IMR-90 (cell line): Measurements from ENCODE around the gene ERVFRD-1. TPM values are rescaled to one million over a fixed set of nuclear protein-coding genes. Genes with fewer than 3 reads are reported as not detected.

Experiments
- ATAC-seq: fragments of 200-7000 bp; cut with Tn5 transposase; 2 replicates; pipeline ENCODE4 v1.9.1; 2020; ENCODE audit warnings: low read depth, mild to moderate bottlenecking, moderate library complexity
- BruUV-seq: library from RNA; stranded (reverse); fragments of 400-500 nt; replicated peaks from 2 replicates; lab custom pipeline; 2021; lab: Mats Ljungman, UMichigan
- CTCF ChIA-PET: fragments of 300-600 bp; formaldehyde crosslinking; extraction: SDS; loops from one replicate; lab custom pipeline; 2021; ENCODE audit warnings: antibody characterized with exemption; lab: Yijun Ruan, JAX
- POLR2A ChIA-PET: fragments of 300-600 bp; sonication (Branson Sonifier 250); formaldehyde crosslinking; loops from one replicate; lab custom pipeline; 2022; ENCODE audit warnings: antibody characterized with exemption; ENCODE audit not compliant: unreplicated experiment; lab: Charles Lee
- DNase-seq: peaks from one replicate; pipeline ENCODE4 v3.0.0; 2013
- H2AFZ ChIP-seq: replicated peaks from 2 replicates; pipeline ENCODE3; 2013; ENCODE audit warnings: low read length, mild to moderate bottlenecking; ENCODE audit not compliant: poor library complexity
- H2AK5ac ChIP-seq: 2 replicates; pipeline ENCODE4 v1.6.1; 2013; ENCODE audit warnings: low read depth, low read length, inconsistent platforms
- H2AK9ac ChIP-seq: replicated peaks from 2 replicates; pipeline ENCODE3; 2013; ENCODE audit warnings: mild to moderate bottlenecking, low read depth, low read length, moderate library complexity; ENCODE audit not compliant: poor library complexity
- H2BK120ac ChIP-seq: 2 replicates; pipeline ENCODE4 v1.6.1; 2013; ENCODE audit warnings: low read depth, low read length, inconsistent platforms
- H2BK15ac ChIP-seq: 3 replicates; pipeline ENCODE4 v1.6.1; 2013; ENCODE audit warnings: low read depth, low read length, inconsistent platforms
- H2BK20ac ChIP-seq: 2 replicates; pipeline ENCODE4 v1.6.1; 2013; ENCODE audit warnings: low read depth, mild to moderate bottlenecking, inconsistent platforms, low read length, moderate library complexity
- H2BK5ac ChIP-seq: 2 replicates; pipeline ENCODE4 v1.6.1; 2013; ENCODE audit warnings: mild to moderate bottlenecking, low read depth, low read length, inconsistent platforms; ENCODE audit not compliant: poor library complexity, severe bottlenecking
- H3K14ac ChIP-seq: replicated peaks from 2 replicates; pipeline ENCODE4 v1.6.1; 2013; ENCODE audit warnings: low read depth, low read length, inconsistent platforms
- H3K18ac ChIP-seq: 2 replicates; pipeline ENCODE4 v1.6.1; 2013; ENCODE audit warnings: low read depth, low read length, control low read depth
- H3K23ac ChIP-seq: 2 replicates; pipeline ENCODE4 v1.6.1; 2013; ENCODE audit warnings: low read depth, low read length, inconsistent platforms
- H3K27ac ChIP-seq: 2 replicates; pipeline ENCODE4 v1.5.1; 2013; ENCODE audit warnings: mild to moderate bottlenecking, control low read depth, low read length; ENCODE audit not compliant: insufficient read depth
- H3K27me3 ChIP-seq: 2 replicates; pipeline ENCODE4 v1.6.1; 2013; ENCODE audit warnings: low read length; ENCODE audit not compliant: control insufficient read depth, insufficient read depth
- H3K36me3 ChIP-seq: 2 replicates; pipeline ENCODE4 v1.6.1; 2013; ENCODE audit warnings: low read length, mixed read lengths; ENCODE audit not compliant: control insufficient read depth, insufficient read depth
- H3K4ac ChIP-seq: 2 replicates; pipeline ENCODE4 v1.6.1; 2013; ENCODE audit warnings: low read depth, low read length, inconsistent platforms
- H3K4me1 ChIP-seq: 2 replicates; pipeline ENCODE4 v1.6.1; 2013; ENCODE audit warnings: low read length, mixed read lengths; ENCODE audit not compliant: control insufficient read depth, insufficient read depth
- H3K4me2 ChIP-seq: 2 replicates; pipeline ENCODE4 v1.6.1; 2013; ENCODE audit warnings: low read depth, mild to moderate bottlenecking, control low read depth, low read length, moderate library complexity
- H3K4me3 ChIP-seq: 2 replicates; pipeline ENCODE4 v1.5.1; 2013; ENCODE audit warnings: low read depth, mild to moderate bottlenecking, control low read depth, low read length, moderate library complexity; ENCODE audit not compliant: insufficient read depth
- H3K56ac ChIP-seq: 2 replicates; pipeline ENCODE4 v1.6.1; 2013; ENCODE audit warnings: low read length, inconsistent platforms; ENCODE audit not compliant: insufficient read depth; ENCODE audit errors: extremely low read depth
- H3K79me1 ChIP-seq, 2 experiments: 2 replicates each; pipeline ENCODE4 v1.6.1; 2013; ENCODE audit warnings: low read length in 2 of 2, inconsistent platforms in 1 of 2, low read depth in 1 of 2
- H3K9ac ChIP-seq: 2 replicates; pipeline ENCODE4 v1.6.1; 2013; ENCODE audit warnings: low read depth, low read length, control low read depth
- H3K9me1 ChIP-seq: 2 replicates; pipeline ENCODE4 v1.6.1; 2013; ENCODE audit warnings: low read length, inconsistent platforms; ENCODE audit not compliant: insufficient read depth
- H3K9me3 ChIP-seq: 2 replicates; pipeline ENCODE4 v1.6.1; 2013; ENCODE audit warnings: low read length; ENCODE audit not compliant: control insufficient read depth, insufficient read depth
- H4K20me1 ChIP-seq: 2 replicates; pipeline ENCODE4 v1.6.1; 2013; ENCODE audit warnings: low read length, inconsistent platforms; ENCODE audit not compliant: insufficient read depth
- H4K5ac ChIP-seq: 2 replicates; pipeline ENCODE4 v1.6.1; 2013; ENCODE audit warnings: mild to moderate bottlenecking, low read depth, low read length, control low read depth
- H4K8ac ChIP-seq, 2 experiments: 2 replicates each; pipeline ENCODE4 v1.6.1; 2013; ENCODE audit warnings: low read depth in 2 of 2, low read length in 2 of 2, control low read depth in 1 of 2, inconsistent platforms in 1 of 2
- H4K91ac ChIP-seq: 2 replicates; pipeline ENCODE4 v1.6.1; 2013; ENCODE audit warnings: low read depth, low read length, inconsistent platforms; ENCODE audit not compliant: insufficient read depth
- BHLHE40 ChIP-seq: fragments of 150-350 bp; IDR thresholded peaks from 2 replicates; pipeline ENCODE4 v1.6.1; 2016; ENCODE audit warnings: mild to moderate bottlenecking, low read depth, low read length
- CEBPB ChIP-seq: IDR thresholded peaks from 2 replicates; pipeline ENCODE4 v1.6.1; 2012; ENCODE audit warnings: low read depth, low read length, improper control_type of control experiment
- CHD1 ChIP-seq: IDR thresholded peaks from 2 replicates; pipeline ENCODE4 v1.6.1; 2012; ENCODE audit warnings: low read depth, low read length, improper control_type of control experiment
- FOS ChIP-seq: fragments of 150-350 bp; IDR thresholded peaks from 2 replicates; pipeline ENCODE4 v1.6.1; 2016; ENCODE audit warnings: low read depth, low read length
- MAFK ChIP-seq: IDR thresholded peaks from 2 replicates; pipeline ENCODE4 v1.6.1; 2012; ENCODE audit warnings: low read depth, low read length, improper control_type of control experiment
- MAZ ChIP-seq: IDR thresholded peaks from 2 replicates; pipeline ENCODE4 v1.6.1; 2012; ENCODE audit warnings: low read depth, mild to moderate bottlenecking, low read length, improper control_type of control experiment, moderate library complexity, borderline replicate concordance
- MXI1 ChIP-seq: IDR thresholded peaks from 2 replicates; pipeline ENCODE4 v1.6.1; 2012; ENCODE audit warnings: low read depth, mild to moderate bottlenecking, low read length, moderate library complexity, borderline replicate concordance
- NFE2L2 ChIP-seq: fragments of 150-350 bp; IDR thresholded peaks from 2 replicates; pipeline ENCODE4 v1.6.1; 2016; ENCODE audit warnings: low read depth, mild to moderate bottlenecking, low read length
- POLR2A ChIP-seq: IDR thresholded peaks from 2 replicates; pipeline ENCODE4 v1.6.1; 2012; ENCODE audit warnings: mild to moderate bottlenecking, low read depth, low read length
- RAD21 ChIP-seq: IDR thresholded peaks from 2 replicates; pipeline ENCODE4 v1.6.1; 2012; ENCODE audit warnings: low read length, improper control_type of control experiment
- RCOR1 ChIP-seq: IDR thresholded peaks from 2 replicates; pipeline ENCODE4 v1.6.1; 2012; ENCODE audit warnings: mild to moderate bottlenecking, low read length, improper control_type of control experiment; ENCODE audit not compliant: insufficient replicate concordance
- RFX5 ChIP-seq: IDR thresholded peaks from 2 replicates; pipeline ENCODE4 v1.8.0; 2012; ENCODE audit warnings: low read depth, mild to moderate bottlenecking, low read length, moderate library complexity
- SMC3 ChIP-seq: fragments of 150-350 bp; IDR thresholded peaks from 2 replicates; pipeline ENCODE4 v1.6.1; 2016; ENCODE audit warnings: low read depth, mild to moderate bottlenecking, antibody characterized with exemption, low read length, moderate library complexity
- whole genome bisulfite sequencing, 2 experiments: methylation state at CpG; one replicate each; pipeline versions ENCODE4 v1.1.5 to v1.1.7; 2013; ENCODE audit warnings: missing lambda C conversion rate in 2 of 2; ENCODE audit not compliant: insufficient read length in 1 of 2; ENCODE audit errors: extremely low coverage in 2 of 2; 5-methylcytosine and 5-hydroxymethylcytosine counted together
- dilution Hi-C: fragments of 300-500 bp; cut with HindIII; formaldehyde crosslinking; loops from one replicate; pipeline ENCODE4 v1.14.3; 2018; ENCODE audit warnings: low sequenced_read_pairs; ENCODE audit not compliant: unreplicated experiment
- in situ Hi-C: fragments of 300-500 bp; cut with MboI; formaldehyde crosslinking; loops from 3 replicates; pipeline ENCODE4 v1.14.3; 2019; ENCODE audit warnings: low sequenced_read_pairs, inconsistent platforms, mixed read lengths
- intact Hi-C: fragments of 100-400 bp; cut with micrococcal nuclease; formaldehyde crosslinking; loops from 2 replicates; pipeline ENCODE4 v1.10.0; 2022
- polyA plus RNA-seq, 3 experiments: library from polyadenylated mRNA; depleted of rRNA; stranded (reverse); fragments of >200 nt; gene quantifications; 2 replicates each; pipeline ENCODE4 v1.2.3, GENCODE V29; 2012; ENCODE audit warnings: low replicate concordance in 1 of 3
- total RNA-seq: library from RNA; depleted of rRNA; stranded (reverse); fragments of >200 nt; gene quantifications from 2 replicates; pipeline ENCODE4 v1.2.3, GENCODE V29; 2012
- TF ChIP-seq, protein P1 (sequence below): fragments of 150-350 bp; IDR thresholded peaks from 2 replicates; pipeline ENCODE4 v1.6.1; 2017; ENCODE audit warnings: mild to moderate bottlenecking, antibody characterized with exemption, low read length, low read depth
- TF ChIP-seq, protein P2 (sequence below): conservative IDR thresholded peaks from 2 replicates; pipeline ENCODE4 v1.5.1; 2012; ENCODE audit warnings: mild to moderate bottlenecking, low read depth, low read length, improper control_type of control experiment
- TF ChIP-seq, protein P3 (sequence below): fragments of 150-350 bp; IDR thresholded peaks from 2 replicates; pipeline ENCODE4 v1.6.1; 2016; ENCODE audit warnings: low read depth, mild to moderate bottlenecking, low read length, moderate library complexity, borderline replicate concordance

ERVFRD-1 gene
- total and polyA plus RNA-seq, 2 of the 4 experiments (the other 2 are of a cell fraction), result not detected

DNA sequence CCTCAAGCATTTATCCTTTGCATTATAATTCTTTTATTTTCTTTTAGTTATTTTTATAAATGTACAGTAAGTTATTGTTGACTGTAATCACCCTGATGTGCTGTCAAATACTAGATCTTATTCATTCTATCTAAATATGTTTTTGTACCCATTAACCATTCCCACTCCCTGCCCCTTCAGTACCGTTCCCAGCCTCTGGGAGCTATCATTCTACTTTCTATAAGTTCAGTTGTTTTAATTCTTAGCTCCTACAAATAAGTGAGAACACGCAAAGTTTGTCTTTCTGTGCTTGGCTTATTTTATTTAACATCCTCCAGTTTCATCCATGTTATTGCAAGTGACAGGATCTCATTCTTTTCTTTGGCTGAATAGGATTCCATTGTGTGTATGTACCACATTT lies 12.5 kb upstream of the ERVFRD-1 start:
- H3K4me1 ChIP-seq, result peaks cover 2% of the 10 kb centered on the region
- no peak overlapping the region for H2AK9ac ChIP-seq
- H2BK20ac ChIP-seq, result no peak overlapping the region
- no peak overlapping the region for H2AFZ ChIP-seq
- no CpG with 5 or more reads among the region's 2 CpGs for whole genome bisulfite sequencing, 2 experiments
- no peak overlapping the region for H4K8ac ChIP-seq
- H2BK5ac ChIP-seq, result no peak overlapping the region
- in situ Hi-C loops, result no loop called here
- BruUV-seq, result no TSS peak
- H3K79me1 ChIP-seq, result peaks cover 38 to 70% of the 10 kb centered on the region in 2 experiments
- H3K18ac ChIP-seq, result no peak overlapping the region
- TF ChIP-seq MAZ (no peak), BHLHE40 (no peak), CEBPB (no peak), RCOR1 (no peak), RFX5 (no peak), POLR2A (no peak), FOS (no peak), MXI1 (no peak), CHD1 (no peak), RAD21 (no peak), MAFK (no peak), NFE2L2 (no peak), SMC3 (no peak)
- TF ChIP-seq, protein P1, sequence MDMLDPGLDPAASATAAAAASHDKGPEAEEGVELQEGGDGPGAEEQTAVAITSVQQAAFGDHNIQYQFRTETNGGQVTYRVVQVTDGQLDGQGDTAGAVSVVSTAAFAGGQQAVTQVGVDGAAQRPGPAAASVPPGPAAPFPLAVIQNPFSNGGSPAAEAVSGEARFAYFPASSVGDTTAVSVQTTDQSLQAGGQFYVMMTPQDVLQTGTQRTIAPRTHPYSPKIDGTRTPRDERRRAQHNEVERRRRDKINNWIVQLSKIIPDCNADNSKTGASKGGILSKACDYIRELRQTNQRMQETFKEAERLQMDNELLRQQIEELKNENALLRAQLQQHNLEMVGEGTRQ, result no peak
- TF ChIP-seq, protein P2, sequence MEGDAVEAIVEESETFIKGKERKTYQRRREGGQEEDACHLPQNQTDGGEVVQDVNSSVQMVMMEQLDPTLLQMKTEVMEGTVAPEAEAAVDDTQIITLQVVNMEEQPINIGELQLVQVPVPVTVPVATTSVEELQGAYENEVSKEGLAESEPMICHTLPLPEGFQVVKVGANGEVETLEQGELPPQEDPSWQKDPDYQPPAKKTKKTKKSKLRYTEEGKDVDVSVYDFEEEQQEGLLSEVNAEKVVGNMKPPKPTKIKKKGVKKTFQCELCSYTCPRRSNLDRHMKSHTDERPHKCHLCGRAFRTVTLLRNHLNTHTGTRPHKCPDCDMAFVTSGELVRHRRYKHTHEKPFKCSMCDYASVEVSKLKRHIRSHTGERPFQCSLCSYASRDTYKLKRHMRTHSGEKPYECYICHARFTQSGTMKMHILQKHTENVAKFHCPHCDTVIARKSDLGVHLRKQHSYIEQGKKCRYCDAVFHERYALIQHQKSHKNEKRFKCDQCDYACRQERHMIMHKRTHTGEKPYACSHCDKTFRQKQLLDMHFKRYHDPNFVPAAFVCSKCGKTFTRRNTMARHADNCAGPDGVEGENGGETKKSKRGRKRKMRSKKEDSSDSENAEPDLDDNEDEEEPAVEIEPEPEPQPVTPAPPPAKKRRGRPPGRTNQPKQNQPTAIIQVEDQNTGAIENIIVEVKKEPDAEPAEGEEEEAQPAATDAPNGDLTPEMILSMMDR, result no peak
- TF ChIP-seq, protein P3, sequence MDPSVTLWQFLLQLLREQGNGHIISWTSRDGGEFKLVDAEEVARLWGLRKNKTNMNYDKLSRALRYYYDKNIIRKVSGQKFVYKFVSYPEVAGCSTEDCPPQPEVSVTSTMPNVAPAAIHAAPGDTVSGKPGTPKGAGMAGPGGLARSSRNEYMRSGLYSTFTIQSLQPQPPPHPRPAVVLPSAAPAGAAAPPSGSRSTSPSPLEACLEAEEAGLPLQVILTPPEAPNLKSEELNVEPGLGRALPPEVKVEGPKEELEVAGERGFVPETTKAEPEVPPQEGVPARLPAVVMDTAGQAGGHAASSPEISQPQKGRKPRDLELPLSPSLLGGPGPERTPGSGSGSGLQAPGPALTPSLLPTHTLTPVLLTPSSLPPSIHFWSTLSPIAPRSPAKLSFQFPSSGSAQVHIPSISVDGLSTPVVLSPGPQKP, result no peak
- no peak overlapping the region for H3K23ac ChIP-seq
- H4K91ac ChIP-seq, result no peak overlapping the region
- dilution Hi-C loops, result no loop called here
- ChIA-PET POLR2A (no interaction called here), CTCF (interaction anchor here (0.5 to 1.3 kb wide), 4 partner anchors 13 to 32 kb away, joined by 3 to 4 read pairs (median 3); no protein-coding TSS in a partner anchor)
- no peaks in the 10 kb centered on the region for H3K27me3 ChIP-seq
- no peak overlapping the region for H3K4ac ChIP-seq
- H3K14ac ChIP-seq, result no peak overlapping the region
- H4K20me1 ChIP-seq, result peaks cover 43% of the 10 kb centered on the region
- H3K9me1 ChIP-seq, result peaks cover 7% of the 10 kb centered on the region
- DNase-seq (no peak), ATAC-seq (no peak)
- no peak overlapping the region for H3K27ac ChIP-seq
- no peak overlapping the region for H2AK5ac ChIP-seq
- H3K56ac ChIP-seq, result no peak overlapping the region
- no peaks in the 10 kb centered on the region for H3K9me3 ChIP-seq
- H3K4me2 ChIP-seq, result no peak overlapping the region
- no peak overlapping the region for H2BK15ac ChIP-seq
- H2BK120ac ChIP-seq, result no peak overlapping the region
- H3K9ac ChIP-seq, result no peak overlapping the region
- intact Hi-C loops, result no loop called here
- no peaks in the 10 kb centered on the region for H3K36me3 ChIP-seq
- H4K5ac ChIP-seq, result no peak overlapping the region
- no peak overlapping the region for H3K4me3 ChIP-seq
